HG02885 (cell line): ENCODE results near the gene ARHGEF10L.

Experiments used
- ATAC-seq: cut with Tn5 transposase; IDR thresholded peaks from one replicate; pipeline ENCODE4 v1.9.1; 2021; ENCODE audit warnings: mild to moderate bottlenecking; ENCODE audit not compliant: unreplicated experiment, poor library complexity

The ARHGEF10L gene

GRCh38 chr1:17648457-17649145 lies 109.1 kb downstream of the ARHGEF10L start:
- no peak for ATAC-seq

- no peak for ATAC-seq
Measured at GRCh38 chr1:17649371-17650106, 110.0 kb downstream of the ARHGEF10L start.

- no peak for ATAC-seq
Measured at GRCh38 chr1:17653276-17653675, 113.8 kb downstream of the ARHGEF10L start.

- no peak for ATAC-seq
Measured at GRCh38 chr1:17653728-17654351, 114.3 kb downstream of the ARHGEF10L start.

GRCh38 chr1:17654519-17654918 lies 115.0 kb downstream of the ARHGEF10L start:
- ATAC-seq: no peak

- ATAC-seq: no peak
Measured at GRCh38 chr1:17655169-17655568, 115.7 kb downstream of the ARHGEF10L start.

- ATAC-seq: no peak
Measured at GRCh38 chr1:17655922-17656321, 116.4 kb downstream of the ARHGEF10L start.

- no peak for ATAC-seq
Measured at GRCh38 chr1:17657436-17657835, 117.9 kb downstream of the ARHGEF10L start.

- no peak for ATAC-seq
Measured at GRCh38 chr1:17658837-17659236, 119.3 kb downstream of the ARHGEF10L start.

- ATAC-seq: no peak
Measured at GRCh38 chr1:17661546-17662157, 122.2 kb downstream of the ARHGEF10L start.

GRCh38 chr1:17662296-17662695 lies 122.8 kb downstream of the ARHGEF10L start:
- ATAC-seq: no peak

GRCh38 chr1:17662786-17663185 lies 123.3 kb downstream of the ARHGEF10L start:
- ATAC-seq: no peak

- no peak for ATAC-seq
Measured at GRCh38 chr1:17663646-17664045, 124.1 kb downstream of the ARHGEF10L start.

- no peak for ATAC-seq
Measured at GRCh38 chr1:17664322-17664721, 124.8 kb downstream of the ARHGEF10L start.

GRCh38 chr1:17665054-17665453 lies 125.6 kb downstream of the ARHGEF10L start:
- no peak for ATAC-seq

GRCh38 chr1:17665950-17666720 lies 126.6 kb downstream of the ARHGEF10L start:
- ATAC-seq: no peak

GRCh38 chr1:17667641-17668040 lies 128.1 kb downstream of the ARHGEF10L start:
- no peak for ATAC-seq

- no peak for ATAC-seq
Measured at GRCh38 chr1:17668195-17668594, 128.7 kb downstream of the ARHGEF10L start.

GRCh38 chr1:17668624-17669175 lies 129.2 kb downstream of the ARHGEF10L start:
- ATAC-seq: no peak

GRCh38 chr1:17669305-17669704 lies 129.8 kb downstream of the ARHGEF10L start:
- ATAC-seq: no peak
